Left cardiac atrium (tissue), 4 donors: ENCODE data around the gene NCAM2. TPM values are rescaled to one million over a fixed set of nuclear protein-coding genes. Genes with fewer than 3 reads are reported as not detected.

Source experiments
- ATAC-seq, 2 donors: fragments of 200-7000 bp; cut with Tn5 transposase; one replicate each; pipeline ENCODE4 v1.9.1; 2020; ENCODE audit warnings: mild to moderate bottlenecking in 2 of 2, moderate library complexity in 2 of 2
- DNase-seq: peaks from one replicate; pipeline ENCODE4 v3.0.0-alpha.2; 2020
- intact Hi-C, 2 donors: fragments of 100-400 bp; cut with DNase I; formaldehyde crosslinking; loops; one replicate each; pipeline versions ENCODE4 v1.14.1 to v1.15.1; 2022 to 2023
- total RNA-seq, 2 donors: library from RNA; stranded (reverse); fragmentation: NEBNext Ultra II Directional; extraction: Animal tissue kit (Norgen Biotek cat#: 25700); gene quantifications; one replicate each; pipeline ENCODE4 v1.2.1, GENCODE V29; 2021
- donor health status: DM: no; HTN: yes; CAD: no.
- donor health status: DM: no; HTN: yes; CAD: no; lungs with severe emphysema.
- donor health status: DM: yes; HTN: yes; CAD: no.
- donor health status: Dilated cardiomyopathy.

NCAM2 gene
- total RNA-seq, 2 donors from 2014 or later = 4.8 to 6.5 TPM

GRCh38 chr21:21018821-21019220 is 20.6 kb downstream of the NCAM2 start:
- intact Hi-C loops = no loop called here
- ATAC-seq = no peak
- no peak for DNase-seq

- no peak for DNase-seq
- no peak for ATAC-seq
- intact Hi-C loops = no loop called here
Measured at GRCh38 chr21:21019681-21020080, 21.5 kb downstream of the NCAM2 start.

DNA sequence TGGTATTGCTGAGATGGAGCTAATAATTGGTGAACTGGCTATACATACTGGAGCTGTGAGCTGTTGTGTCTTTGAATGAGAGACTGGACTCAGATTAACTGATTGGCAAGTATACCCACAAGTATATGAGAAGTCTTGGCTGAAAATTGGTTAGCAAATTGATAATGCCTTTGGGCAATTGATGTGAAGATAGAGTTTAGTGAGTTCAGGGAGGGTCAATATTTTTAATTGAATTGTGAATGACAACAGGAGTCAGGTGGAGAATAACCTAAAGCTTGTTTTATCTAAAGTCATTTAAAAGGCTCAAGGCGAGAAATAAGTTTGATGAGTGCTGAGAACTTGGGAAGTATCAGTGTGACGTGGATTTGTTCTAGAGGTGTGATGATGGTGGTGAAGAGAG is 27.5 kb downstream of the NCAM2 start:
- ATAC-seq (no peak), DNase-seq (no peak)
- intact Hi-C loops = no loop called here

- no peak for ATAC-seq
- intact Hi-C loops = no loop called here
- no peak for DNase-seq
Measured at GRCh38 chr21:21028275-21028820, 30.1 kb downstream of the NCAM2 start.

- intact Hi-C loops = no loop called here
- DNase-seq (no peak), ATAC-seq (no peak)
Measured at GRCh38 chr21:21029164-21029563, 31.0 kb downstream of the NCAM2 start.

DNA sequence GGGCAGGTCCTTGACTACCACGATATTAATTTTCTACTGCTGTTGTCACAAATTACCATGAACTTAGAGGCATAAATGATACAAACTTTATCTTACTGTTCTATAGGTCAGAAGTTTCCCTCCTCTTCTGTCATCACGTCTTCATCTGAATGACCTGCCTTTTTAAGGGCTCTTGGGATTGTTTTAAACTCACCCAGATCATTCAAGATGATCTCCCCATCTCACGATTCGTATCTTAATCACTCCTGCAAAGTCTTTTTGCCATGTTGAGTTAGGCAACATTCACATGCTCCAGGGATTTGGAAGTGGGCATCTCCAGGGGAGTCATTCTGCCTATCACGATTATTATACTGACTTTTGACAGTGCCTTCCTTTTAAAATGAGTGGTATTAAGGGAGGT is 32.1 kb downstream of the NCAM2 start:
- DNase-seq (no peak), ATAC-seq (no peak)
- intact Hi-C loops = no loop called here

GRCh38 chr21:21034036-21034435 is 35.8 kb downstream of the NCAM2 start:
- ATAC-seq = no peak
- intact Hi-C loops = no loop called here
- DNase-seq = no peak

- ATAC-seq (no peak), DNase-seq (no peak)
- intact Hi-C loops = no loop called here
Measured at GRCh38 chr21:21039624-21040170, 41.5 kb downstream of the NCAM2 start.

GRCh38 chr21:21045518-21045917 is 47.3 kb downstream of the NCAM2 start:
- no peak for DNase-seq
- ATAC-seq = no peak
- intact Hi-C loops = no loop called here

DNA sequence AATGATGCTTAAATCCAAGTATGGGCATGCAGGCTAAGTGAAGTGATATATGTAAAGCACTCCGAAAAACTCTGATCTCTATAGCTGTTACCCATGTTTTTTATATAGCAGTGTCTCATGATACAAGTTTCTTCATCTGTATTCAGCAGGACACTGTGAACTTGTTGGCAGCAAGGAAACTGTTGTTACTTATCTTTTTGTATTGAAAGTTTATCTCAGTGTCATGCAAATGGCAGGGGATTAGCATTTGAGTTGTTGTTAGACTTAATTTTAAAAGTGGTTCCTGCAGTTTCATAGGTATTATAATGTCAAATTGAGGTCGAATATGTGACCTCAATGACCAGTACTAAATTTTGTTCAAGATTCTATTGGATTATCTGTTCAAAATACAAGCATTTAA is 47.9 kb downstream of the NCAM2 start:
- DNase-seq (no peak), ATAC-seq (no peak)
- intact Hi-C loops = no loop called here

- ATAC-seq (no peak), DNase-seq (no peak)
- intact Hi-C loops = no loop called here
Measured at GRCh38 chr21:21051109-21052055, 53.2 kb downstream of the NCAM2 start.

- intact Hi-C loops = no loop called here
- ATAC-seq (no peak), DNase-seq (no peak)
Measured at GRCh38 chr21:21052672-21053071, 54.5 kb downstream of the NCAM2 start.

DNA sequence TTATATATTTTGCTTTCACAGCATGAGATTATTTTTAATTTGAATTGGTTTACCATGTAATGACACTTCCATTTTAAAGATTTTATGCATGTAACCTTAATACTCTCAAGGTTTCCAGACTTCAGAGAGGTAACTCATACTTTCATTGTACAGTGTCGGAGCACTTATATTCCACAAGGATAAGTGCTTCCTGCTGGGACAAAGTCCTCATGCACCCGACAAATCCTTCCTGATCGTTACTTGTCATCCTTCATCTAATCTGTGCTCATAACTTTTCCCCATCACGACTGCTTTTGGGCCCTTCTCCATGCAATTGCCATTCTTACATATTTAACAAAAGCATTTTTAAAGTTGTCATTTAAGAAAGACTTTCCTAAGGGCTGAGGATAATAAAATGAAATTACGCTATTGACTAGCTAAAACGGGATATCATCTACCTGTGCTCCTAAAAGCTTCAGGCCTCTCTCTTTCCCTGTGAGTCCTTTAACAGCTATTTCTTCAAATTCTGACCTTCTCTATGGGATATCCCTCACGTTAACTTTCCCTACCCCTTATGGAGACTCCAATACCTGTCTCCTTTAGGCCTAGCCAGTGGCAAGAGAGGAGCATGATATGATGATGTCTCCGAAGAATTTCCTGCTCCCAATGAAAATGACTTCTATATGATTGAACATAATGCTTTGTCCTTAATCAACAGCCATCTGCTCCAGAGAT is 59.3 kb downstream of the NCAM2 start:
- DNase-seq = no peak
- ATAC-seq = no peak
- intact Hi-C loops = no loop called here

- ATAC-seq (no peak), DNase-seq (no peak)
- intact Hi-C loops = no loop called here
Measured at GRCh38 chr21:21063828-21064227, 65.6 kb downstream of the NCAM2 start.

- intact Hi-C loops = no loop called here
- DNase-seq (no peak), ATAC-seq (no peak)
Measured at GRCh38 chr21:21064353-21064752, 66.1 kb downstream of the NCAM2 start.

GRCh38 chr21:21067375-21067774 is 69.2 kb downstream of the NCAM2 start:
- intact Hi-C loops = no loop called here
- ATAC-seq = no peak
- DNase-seq = no peak

DNA sequence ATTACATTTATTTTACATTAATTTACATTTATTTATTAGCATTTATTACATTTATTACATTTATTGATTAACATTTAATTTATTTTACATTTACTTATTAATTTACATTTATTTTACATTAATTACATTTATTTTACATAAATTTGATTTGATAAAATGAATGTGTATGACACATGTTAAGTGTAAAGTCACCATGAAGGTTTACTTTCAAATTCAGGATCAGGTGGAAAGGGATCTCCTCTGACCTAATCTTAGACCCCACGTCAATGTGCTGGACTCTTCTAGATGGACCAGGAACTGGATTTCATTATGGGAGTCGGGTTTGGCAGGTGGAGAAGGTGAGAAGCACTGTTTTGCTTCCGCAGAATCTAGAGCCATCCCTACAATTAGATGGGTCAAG is 76.1 kb downstream of the NCAM2 start:
- DNase-seq (no peak), ATAC-seq (no peak)
- intact Hi-C loops = no loop called here

- DNase-seq (no peak), ATAC-seq (no peak)
- intact Hi-C loops = no loop called here
Measured at GRCh38 chr21:21076051-21076450, 77.8 kb downstream of the NCAM2 start.

DNA sequence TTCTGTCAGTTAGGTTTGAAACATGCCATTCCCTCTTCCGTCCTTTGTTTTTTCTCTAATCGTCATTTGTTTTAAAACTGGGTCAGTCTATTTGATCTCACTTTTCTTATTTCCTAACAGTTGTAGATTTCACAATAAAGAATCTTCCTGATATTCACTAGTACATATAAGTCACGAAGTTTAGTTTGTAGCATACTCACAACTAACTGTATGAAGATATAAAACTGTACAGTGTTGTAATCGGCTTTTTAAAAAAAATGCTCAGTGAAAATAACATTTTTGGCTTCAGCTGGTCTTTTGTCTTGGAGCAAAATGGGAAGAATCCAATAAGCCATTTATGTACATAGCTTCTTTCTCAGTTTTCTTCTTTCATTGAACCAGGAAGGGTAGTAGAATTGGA is 78.3 kb downstream of the NCAM2 start:
- DNase-seq (no peak), ATAC-seq (no peak)
- intact Hi-C loops = no loop called here

GRCh38 chr21:21079646-21080045 is 81.4 kb downstream of the NCAM2 start:
- ATAC-seq (no peak), DNase-seq (no peak)
- intact Hi-C loops = no loop called here
